Measurements from ENCODE around the gene TRIM25.

TRIM25 gene

GRCh38 chr17:56937687-56938086 lies 23.8 kb upstream of the TRIM25 start:
- TF ChIP-seq EZH2 (IDR thresholded peaks at IDR 0.05; ENCODE audit: borderline replicate concordance, low read depth, low read length, severe bottlenecking), result no peak
- TF ChIP-seq, protein P1, sequence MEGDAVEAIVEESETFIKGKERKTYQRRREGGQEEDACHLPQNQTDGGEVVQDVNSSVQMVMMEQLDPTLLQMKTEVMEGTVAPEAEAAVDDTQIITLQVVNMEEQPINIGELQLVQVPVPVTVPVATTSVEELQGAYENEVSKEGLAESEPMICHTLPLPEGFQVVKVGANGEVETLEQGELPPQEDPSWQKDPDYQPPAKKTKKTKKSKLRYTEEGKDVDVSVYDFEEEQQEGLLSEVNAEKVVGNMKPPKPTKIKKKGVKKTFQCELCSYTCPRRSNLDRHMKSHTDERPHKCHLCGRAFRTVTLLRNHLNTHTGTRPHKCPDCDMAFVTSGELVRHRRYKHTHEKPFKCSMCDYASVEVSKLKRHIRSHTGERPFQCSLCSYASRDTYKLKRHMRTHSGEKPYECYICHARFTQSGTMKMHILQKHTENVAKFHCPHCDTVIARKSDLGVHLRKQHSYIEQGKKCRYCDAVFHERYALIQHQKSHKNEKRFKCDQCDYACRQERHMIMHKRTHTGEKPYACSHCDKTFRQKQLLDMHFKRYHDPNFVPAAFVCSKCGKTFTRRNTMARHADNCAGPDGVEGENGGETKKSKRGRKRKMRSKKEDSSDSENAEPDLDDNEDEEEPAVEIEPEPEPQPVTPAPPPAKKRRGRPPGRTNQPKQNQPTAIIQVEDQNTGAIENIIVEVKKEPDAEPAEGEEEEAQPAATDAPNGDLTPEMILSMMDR (IDR thresholded peaks at IDR 0.05; ENCODE audit: borderline replicate concordance, extremely low read depth, low read length, poor library complexity, severe bottlenecking), result no peak
- ATAC-seq (ENCODE audit: insufficient read depth, low read depth) (no peak), DNase-seq (no peak)
- Histone ChIP-seq H3K4me2 (ENCODE audit: insufficient read depth, low read length) (no peak overlapping the region), H3K36me3 (ENCODE audit: insufficient read depth, low read length) (peaks cover 88% of the 10 kb centered on the region), H3K4me3 (ENCODE audit: low read depth in 1 of 2, low read length in 2 of 2) (no peak overlapping the region), H3K79me2 (ENCODE audit: insufficient read depth, low read length) (no peaks in the 10 kb centered on the region), H3K27me3 (ENCODE audit: insufficient read depth, low read length, poor library complexity) (no peaks in the 10 kb centered on the region), H3K9ac (ENCODE audit: low read depth, low read length) (no peak overlapping the region), H3K4me1 (ENCODE audit: insufficient read depth, low read length) (no peaks in the 10 kb centered on the region), H3K27ac (ENCODE audit: low read length) (no peak overlapping the region), H3K9me3 (ENCODE audit: insufficient read depth, low read length, severe bottlenecking) (peaks cover under 1% of the 10 kb centered on the region), H2AFZ (ENCODE audit: low read depth, low read length) (no peak overlapping the region), H4K20me1 (ENCODE audit: insufficient read depth, low read length) (no peaks in the 10 kb centered on the region)

DNA sequence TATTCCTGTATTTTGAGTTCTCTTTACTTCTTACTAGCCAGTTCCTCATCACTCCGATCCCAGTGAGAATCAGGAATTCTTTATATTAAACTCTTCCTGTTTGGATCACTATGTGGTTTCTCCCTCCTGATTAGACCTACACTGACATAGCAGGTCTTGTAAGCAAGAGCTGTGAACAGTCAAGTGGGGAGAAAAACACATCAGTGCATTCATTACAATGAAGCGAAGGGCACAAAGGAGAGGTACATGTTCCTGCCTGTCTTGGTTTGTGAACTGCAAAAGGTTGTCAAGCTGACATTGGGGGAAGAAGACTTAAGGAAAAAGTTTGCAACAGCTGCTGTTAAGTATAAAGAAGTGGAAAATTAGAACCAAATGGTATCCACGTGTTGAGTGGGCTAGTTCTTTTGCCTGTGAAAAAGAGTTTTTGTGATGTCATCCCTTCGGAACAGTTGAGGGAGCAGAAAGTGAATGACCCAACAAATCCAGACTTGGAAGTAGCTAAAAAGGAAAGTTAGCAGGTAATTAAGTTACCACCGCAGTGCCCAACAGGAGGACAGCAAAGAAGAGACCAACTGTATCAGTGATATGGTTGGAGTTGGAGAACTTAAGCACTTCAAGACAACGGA lies 23.0 kb upstream of the TRIM25 start:
- ATAC-seq (ENCODE audit: insufficient read depth, low read depth), result no peak
- Histone ChIP-seq H3K4me3 (ENCODE audit: low read depth in 1 of 2, low read length in 2 of 2) (no peak overlapping the region), H2AFZ (ENCODE audit: low read depth, low read length) (no peak overlapping the region), H3K27me3 (ENCODE audit: insufficient read depth, low read length, poor library complexity) (no peaks in the 10 kb centered on the region), H3K9ac (ENCODE audit: low read depth, low read length) (no peak overlapping the region), H3K4me1 (ENCODE audit: insufficient read depth, low read length) (no peaks in the 10 kb centered on the region), H3K36me3 (ENCODE audit: insufficient read depth, low read length) (peaks cover 80% of the 10 kb centered on the region), H3K4me2 (ENCODE audit: insufficient read depth, low read length) (no peak overlapping the region), H3K27ac (ENCODE audit: low read length) (no peak overlapping the region), H3K79me2 (ENCODE audit: insufficient read depth, low read length) (no peaks in the 10 kb centered on the region), H4K20me1 (ENCODE audit: insufficient read depth, low read length) (no peaks in the 10 kb centered on the region), H3K9me3 (ENCODE audit: insufficient read depth, low read length, severe bottlenecking) (peaks cover 5% of the 10 kb centered on the region)
- TF ChIP-seq, protein P1 (IDR thresholded peaks at IDR 0.05; ENCODE audit: borderline replicate concordance, extremely low read depth, low read length, poor library complexity, severe bottlenecking), result no peak
- no peak for TF ChIP-seq EZH2 (IDR thresholded peaks at IDR 0.05; ENCODE audit: borderline replicate concordance, low read depth, low read length, severe bottlenecking)
- DNase-seq, result no peak

DNA sequence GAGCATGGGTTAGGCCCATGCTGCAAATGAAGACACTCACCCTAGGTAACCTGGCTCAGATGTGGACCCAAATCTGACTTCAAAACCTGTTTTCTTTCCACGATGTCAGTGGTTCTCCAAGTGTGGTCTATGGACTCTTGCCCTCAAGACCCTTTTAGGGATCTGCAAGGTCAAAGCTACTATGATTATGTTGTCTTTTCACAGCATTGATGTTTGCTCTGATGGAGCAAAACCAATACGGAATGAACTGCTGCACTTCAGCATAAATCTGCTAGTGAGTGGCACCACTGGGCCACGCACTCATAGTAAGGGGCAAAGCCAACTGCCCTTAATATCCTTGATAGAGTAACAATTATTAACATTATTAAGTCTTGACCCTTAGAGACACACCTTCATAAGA lies 21.6 kb upstream of the TRIM25 start:
- TF ChIP-seq, protein P1 (IDR thresholded peaks at IDR 0.05; ENCODE audit: borderline replicate concordance, extremely low read depth, low read length, poor library complexity, severe bottlenecking), result no peak
- no peak for TF ChIP-seq EZH2 (IDR thresholded peaks at IDR 0.05; ENCODE audit: borderline replicate concordance, low read depth, low read length, severe bottlenecking)
- H3K9me3 ChIP-seq (ENCODE audit: insufficient read depth, low read length, severe bottlenecking), result peaks cover 13% of the 10 kb centered on the region
- H3K27me3 ChIP-seq (ENCODE audit: insufficient read depth, low read length, poor library complexity), result no peaks in the 10 kb centered on the region
- ATAC-seq (ENCODE audit: insufficient read depth, low read depth) (no peak), DNase-seq (no peak)
- no peak overlapping the region for H3K4me3 ChIP-seq (ENCODE audit: low read depth in 1 of 2, low read length in 2 of 2)
- no peak overlapping the region for H3K27ac ChIP-seq (ENCODE audit: low read length)
- no peaks in the 10 kb centered on the region for H4K20me1 ChIP-seq (ENCODE audit: insufficient read depth, low read length)
- H3K4me2 ChIP-seq (ENCODE audit: insufficient read depth, low read length), result no peak overlapping the region
- H3K4me1 ChIP-seq (ENCODE audit: insufficient read depth, low read length), result no peaks in the 10 kb centered on the region
- peaks cover 67% of the 10 kb centered on the region for H3K36me3 ChIP-seq (ENCODE audit: insufficient read depth, low read length)
- H2AFZ ChIP-seq (ENCODE audit: low read depth, low read length), result no peak overlapping the region
- H3K9ac ChIP-seq (ENCODE audit: low read depth, low read length), result no peak overlapping the region
- no peaks in the 10 kb centered on the region for H3K79me2 ChIP-seq (ENCODE audit: insufficient read depth, low read length)

Data from DND-41 (cell line).